Putamen (tissue), 1 donor: Measurements from ENCODE around the gene NEIL1.
"Not testable (repeated sequence)": the region's sequence is repeated elsewhere in the genome, so short reads cannot be mapped to it uniquely, and the experiment has no call there.

ENCODE experiments used
- DNase-seq: peaks from one replicate; pipeline ENCODE4 v3.0.0-alpha.2; 2016; ENCODE audit warnings: low spot score

Gene NEIL1

GRCh38 chr15:75333654-75334419 lies 13.0 kb upstream of the NEIL1 start:
- not testable (repeated sequence) for DNase-seq

- DNase-seq, result no peak
Observed at GRCh38 chr15:75335313-75335704, 11.5 kb upstream of the NEIL1 start.

- peak; percentile 96 for DNase-seq
Observed at GRCh38 chr15:75335705-75336355, 11.0 kb upstream of the NEIL1 start, which contains the start of gene COMMD4. COMMD4 (plus strand) TSS chr15:75336063; CDS start chr15:75336090, 27 bp downstream.

GRCh38 chr15:75338661-75339240 lies 8.1 kb upstream of the NEIL1 start:
- no peak for DNase-seq

GRCh38 chr15:75339531-75340240 lies 7.2 kb upstream of the NEIL1 start:
- DNase-seq, result no peak

- no peak for DNase-seq
Observed at GRCh38 chr15:75342221-75342620, 4.6 kb upstream of the NEIL1 start.

GRCh38 chr15:75343953-75344352 lies 2.9 kb upstream of the NEIL1 start:
- DNase-seq, result not testable (repeated sequence)

- peak; percentile 62 for DNase-seq
Observed at GRCh38 chr15:75347222-75348033, 589 bp downstream of the NEIL1 start.

GRCh38 chr15:75348034-75348561 lies 1.3 kb downstream of the NEIL1 start:
- no peak for DNase-seq

GRCh38 chr15:75348562-75349350 lies 1.9 kb downstream of the NEIL1 start:
- DNase-seq, result no peak

- DNase-seq, result not testable (repeated sequence)
Observed at GRCh38 chr15:75349351-75349669, 2.5 kb downstream of the NEIL1 start.

GRCh38 chr15:75349851-75350588 lies 3.2 kb downstream of the NEIL1 start:
- no peak for DNase-seq

GRCh38 chr15:75350601-75351361 lies 3.9 kb downstream of the NEIL1 start:
- DNase-seq, result no peak

GRCh38 chr15:75352186-75353080 lies 5.6 kb downstream of the NEIL1 start:
- DNase-seq, result no peak

GRCh38 chr15:75353604-75354003 lies 6.8 kb downstream of the NEIL1 start:
- no peak for DNase-seq

- no peak for DNase-seq
Observed at GRCh38 chr15:75354454-75354853, 7.6 kb downstream of the NEIL1 start.

- DNase-seq, result no peak
Observed at GRCh38 chr15:75355369-75355768, 8.5 kb downstream of the NEIL1 start.

GRCh38 chr15:75356006-75356405 lies 9.2 kb downstream of the NEIL1 start:
- no peak for DNase-seq
